Measurements from ENCODE around the gene RRP1B. TPM values are rescaled to one million over a fixed set of nuclear protein-coding genes. Genes with fewer than 3 reads are reported as not detected.
A peak's percentile ranks its signal among the peaks of the same experiment; 100 is the strongest.

The RRP1B gene
- total and polyA plus RNA-seq, 4 experiments from 2014 or later: 19.8 to 40.5 (median 39.0) TPM

- Histone ChIP-seq H3K27me3 (ENCODE audit: insufficient read depth, low read length) (no peaks in the 10 kb centered on the region), H3K4me3 (ENCODE audit: low read length in 2 of 2) (no peak overlapping the region), H3K9me3 (ENCODE audit: control insufficient read depth in 1 of 2, low read length in 2 of 2) (no peaks in the 10 kb centered on the region), H3K27ac (ENCODE audit: low read depth, low read length) (no peak overlapping the region), H3K4me1 (ENCODE audit: insufficient read depth, low read length) (no peaks in the 10 kb centered on the region), H3K36me3 (ENCODE audit: insufficient read depth, low read length) (peaks cover 18% of the 10 kb centered on the region)
- Mint-ChIP-seq H3K9me3 (no peaks in the 10 kb centered on the region), H3K36me3 (peaks cover 16 to 25% of the 10 kb centered on the region in 2 donors), H3K4me1 (peaks cover 0 to 8% (median 2%) of the 10 kb centered on the region in 4 donors), H3K4me3 (no peak overlapping the region), H3K27me3 (no peaks in the 10 kb centered on the region), H3K27ac (peak overlapping the region in 1 of 7 donors; percentile 58)
- CTCF ChIA-PET (ENCODE audit: partially characterized antibody): no interaction called here
- no peak for DNase-seq
- POLR2A ChIA-PET (ENCODE audit: partially characterized antibody): no interaction called here
- intact Hi-C loops (cut with micrococcal nuclease): no loop called here
Observed at GRCh38 chr21:43741423-43742096, 82.2 kb downstream of the RRP1B start.

GRCh38 chr21:43743947-43744346 lies 84.6 kb downstream of the RRP1B start:
- Histone ChIP-seq H3K4me3 (ENCODE audit: low read length in 2 of 2) (no peak overlapping the region), H3K4me1 (ENCODE audit: insufficient read depth, low read length) (no peaks in the 10 kb centered on the region), H3K27me3 (ENCODE audit: insufficient read depth, low read length) (no peaks in the 10 kb centered on the region), H3K9me3 (ENCODE audit: control insufficient read depth in 1 of 2, low read length in 2 of 2) (no peaks in the 10 kb centered on the region), H3K27ac (ENCODE audit: low read depth, low read length) (no peak overlapping the region), H3K36me3 (ENCODE audit: insufficient read depth, low read length) (peaks cover 22% of the 10 kb centered on the region)
- no peaks in the 10 kb centered on the region for H3K27me3 Mint-ChIP-seq
- H3K9me3 Mint-ChIP-seq: no peaks in the 10 kb centered on the region
- H3K4me1 Mint-ChIP-seq: peaks cover 0 to 8% (median 2%) of the 10 kb centered on the region in 4 donors
- CTCF ChIA-PET (ENCODE audit: partially characterized antibody): no interaction called here
- H3K27ac Mint-ChIP-seq: peak overlapping the region in 3 of 7 donors; percentile 31 to 71 (median 68)
- POLR2A ChIA-PET (ENCODE audit: partially characterized antibody): no interaction called here
- peaks cover 17 to 35% of the 10 kb centered on the region in 2 donors for H3K36me3 Mint-ChIP-seq
- intact Hi-C loops (cut with micrococcal nuclease): no loop called here
- no peak for DNase-seq
- H3K4me3 Mint-ChIP-seq: no peak overlapping the region

GRCh38 chr21:43744725-43745124 lies 85.4 kb downstream of the RRP1B start:
- intact Hi-C loops (cut with micrococcal nuclease): no loop called here
- Mint-ChIP-seq H3K4me3 (no peak overlapping the region), H3K9me3 (no peaks in the 10 kb centered on the region), H3K4me1 (peaks cover 0 to 8% (median 1%) of the 10 kb centered on the region in 4 donors), H3K27ac (peak overlapping the region in 1 of 7 donors; percentile 4), H3K27me3 (no peaks in the 10 kb centered on the region), H3K36me3 (peaks cover 11 to 35% of the 10 kb centered on the region in 2 donors)
- no peak overlapping the region for H3K4me3 ChIP-seq (ENCODE audit: low read length in 2 of 2)
- H3K27ac ChIP-seq (ENCODE audit: low read depth, low read length): no peak overlapping the region
- H3K4me1 ChIP-seq (ENCODE audit: insufficient read depth, low read length): no peaks in the 10 kb centered on the region
- POLR2A ChIA-PET (ENCODE audit: partially characterized antibody): no interaction called here
- CTCF ChIA-PET (ENCODE audit: partially characterized antibody): interaction anchor here (0.8 kb wide), 1 partner anchor 12 kb away, joined by 5 read pairs; no protein-coding TSS in a partner anchor
- no peak for DNase-seq
- H3K9me3 ChIP-seq (ENCODE audit: control insufficient read depth in 1 of 2, low read length in 2 of 2): no peaks in the 10 kb centered on the region
- H3K27me3 ChIP-seq (ENCODE audit: insufficient read depth, low read length): no peaks in the 10 kb centered on the region
- peaks cover 22% of the 10 kb centered on the region for H3K36me3 ChIP-seq (ENCODE audit: insufficient read depth, low read length)

Small RNAs within 50 kb of the gene (microRNA-seq; reads per million reads assigned to microRNA genes)
- not detected for gene MIR6070 (ENCODE audit: borderline microRNAs expressed, borderline number of aligned reads, borderline replicate concordance)

Other genes starting within 250 kb of the RRP1B start
- gene SIK1, start 232.4 kb upstream of the RRP1B start, total RNA-seq: under 1 TPM in 1 of 2 experiments, not detected in 1; 0.35 TPM
- not detected for gene SIK1, start 232.4 kb upstream of the RRP1B start, polyA plus RNA-seq
- gene HSF2BP, start 72 bp upstream of the RRP1B start, total RNA-seq: under 1 TPM; 0.39 to 0.70 TPM
- gene HSF2BP, start 72 bp upstream of the RRP1B start, polyA plus RNA-seq: under 1 TPM in 1 of 2 donors, not detected in 1; 0.67 TPM
- gene PDXK, start 59.6 kb downstream of the RRP1B start, total RNA-seq: 10 to 100 TPM; 90.8 to 94.3 TPM
- gene PDXK, start 59.6 kb downstream of the RRP1B start, polyA plus RNA-seq: 10 to 100 TPM; 37.5 to 64.1 TPM
- 10 to 100 TPM; 46.0 to 48.8 TPM for gene CSTB, start 116.7 kb downstream of the RRP1B start, total RNA-seq
- 10 to 100 TPM; 68.4 to 97.0 TPM for gene CSTB, start 116.7 kb downstream of the RRP1B start, polyA plus RNA-seq
- 10 to 100 TPM; 25.4 to 27.7 TPM for gene RRP1, start 130.0 kb downstream of the RRP1B start, total RNA-seq
- gene RRP1, start 130.0 kb downstream of the RRP1B start, polyA plus RNA-seq: 10 to 100 TPM; 13.5 to 22.2 TPM
- gene AGPAT3, start 205.7 kb downstream of the RRP1B start, total RNA-seq: 10 to 100 TPM; 72.4 to 76.7 TPM
- gene AGPAT3, start 205.7 kb downstream of the RRP1B start, polyA plus RNA-seq: 10 to 100 TPM; 16.0 to 21.0 TPM